Tibial nerve (tissue), 4 donors: ENCODE data around the gene LRRC51. TPM values are rescaled to one million over a fixed set of nuclear protein-coding genes. Genes with fewer than 3 reads are reported as not detected.

Source experiments
- DNase-seq, 2 donors: peaks; one replicate each; pipeline ENCODE4 v3.0.0-alpha.2; 2019; ENCODE audit warnings: low spot score in 2 of 2
- H3K27ac ChIP-seq, 4 donors: fragments of 200-600 bp; sonication (generic) in 3 of 4; one replicate each; pipeline ENCODE4 v1.5.1; 2017 to 2019; ENCODE audit warnings: mild to moderate bottlenecking in 1 of 4
- H3K27me3 ChIP-seq, 2 donors: fragments of 200-600 bp; sonication (generic) in 1 of 2; one replicate each; pipeline versions ENCODE4 v1.5.1 to v1.6.0; 2017 to 2019
- H3K36me3 ChIP-seq, 3 donors: fragments of 200-600 bp; sonication (generic); one replicate each; pipeline ENCODE4 v1.5.1; 2018 to 2019
- H3K4me1 ChIP-seq, 4 donors: fragments of 200-600 bp; sonication (generic) in 3 of 4; one replicate each; pipeline ENCODE4 v1.5.1; 2017 to 2019
- H3K4me3 ChIP-seq, 4 donors: fragments of 200-600 bp; sonication (generic) in 3 of 4; one replicate each; pipeline ENCODE4 v1.5.1; 2017 to 2019; ENCODE audit warnings: mild to moderate bottlenecking in 1 of 4, moderate library complexity in 1 of 4
- H3K9me3 ChIP-seq, 4 donors: fragments of 200-600 bp; sonication (generic) in 3 of 4; one replicate each; pipeline ENCODE4 v1.5.1; 2017 to 2019
- CTCF ChIP-seq, 5 experiments: fragments of 200-600 bp in 3 of 5; fragments of 450-650 bp in 2 of 5; sonication (generic) in 3 of 5; IDR thresholded peaks; one replicate each; pipeline ENCODE4 v1.5.1; 2016 to 2019; ENCODE audit warnings: antibody characterized with exemption in 5 of 5, mild to moderate bottlenecking in 3 of 5, moderate library complexity in 2 of 5
- EP300 ChIP-seq, 2 donors: sonication (generic); formaldehyde crosslinking; IDR thresholded peaks; one replicate each; pipeline ENCODE4 v1.6.1; 2017; ENCODE audit warnings: antibody characterized with exemption in 2 of 2, mild to moderate bottlenecking in 1 of 2
- POLR2A ChIP-seq, 2 donors: fragments of 450-650 bp; IDR thresholded peaks; one replicate each; pipeline ENCODE4 v1.6.1; 2017; ENCODE audit warnings: antibody characterized with exemption in 2 of 2, mild to moderate bottlenecking in 2 of 2, moderate library complexity in 2 of 2
- WGBS, 2 donors: methylation state at CpG; one replicate each; pipeline ENCODE4 v1.1.5; 2018; 5-methylcytosine and 5-hydroxymethylcytosine counted together
- total RNA-seq, 4 donors: library from RNA; depleted of rRNA; stranded (reverse); fragments of >200 nt; gene quantifications; one replicate each; pipeline ENCODE4 v1.1.0, GENCODE V29; 2016

LRRC51 gene
- total RNA-seq, 4 donors from 2014 or later, result 7.3 to 10.8 (median 9.2) TPM

DNA sequence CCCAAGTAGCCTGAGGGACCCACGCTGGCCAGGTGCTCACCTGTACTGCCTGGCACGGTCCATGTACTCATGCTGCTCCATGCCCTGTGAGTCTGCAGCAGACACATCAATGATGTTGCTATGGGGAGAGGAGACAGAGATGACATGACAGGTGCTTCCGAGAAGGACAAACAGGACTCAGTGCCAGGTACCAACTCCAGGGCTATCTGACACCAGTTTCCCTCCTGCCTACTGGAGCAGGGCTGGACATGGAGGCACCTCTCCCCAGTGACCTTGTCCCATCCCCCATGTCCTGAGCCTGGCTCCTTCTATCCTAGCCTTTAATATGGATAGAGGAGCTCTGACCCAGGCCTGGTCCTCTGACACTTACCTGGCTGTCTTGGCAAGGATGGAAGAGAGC lies 18.1 kb downstream of the LRRC51 start:
- WGBS, 2 donors, result 100% methylated on average over 1 to 3 of the region's 3 CpGs
- H3K4me1 ChIP-seq, result peaks cover 2 to 40% (median 23%) of the 10 kb centered on the region in 4 donors
- no peaks in the 10 kb centered on the region for H3K9me3 ChIP-seq
- no peaks in the 10 kb centered on the region for H3K27me3 ChIP-seq
- H3K36me3 ChIP-seq, result peaks cover 0 to 73% (median 21%) of the 10 kb centered on the region in 3 donors
- no peak for DNase-seq
- TF ChIP-seq CTCF (IDR thresholded peaks at IDR 0.05) (no peak), POLR2A (IDR thresholded peaks at IDR 0.05) (no peak), EP300 (IDR thresholded peaks at IDR 0.05) (no peak)
- H3K4me3 ChIP-seq, result no peak overlapping the region
- H3K27ac ChIP-seq, result no peak overlapping the region

DNA sequence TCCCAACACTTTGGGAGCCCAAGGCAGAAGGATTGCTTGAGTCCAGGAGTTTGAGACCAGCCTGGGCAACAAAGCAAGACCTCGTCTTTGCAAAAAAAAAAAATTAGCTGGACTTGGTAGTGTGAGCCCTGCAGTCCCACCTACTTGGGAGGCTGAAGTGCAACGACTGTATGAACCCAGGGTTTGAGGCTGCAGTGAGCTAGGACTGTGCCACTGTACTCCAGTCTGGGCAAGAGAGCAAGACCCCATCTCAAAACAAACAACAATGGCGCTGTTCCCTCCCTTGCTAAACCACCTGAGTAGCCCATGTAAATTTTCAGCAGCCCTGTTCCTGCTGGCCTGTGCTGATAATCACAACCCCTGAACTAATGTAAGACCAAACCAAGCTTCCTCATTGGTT lies 19.4 kb downstream of the LRRC51 start:
- Histone ChIP-seq H3K27ac (no peak overlapping the region), H3K36me3 (peaks cover 0 to 60% (median 21%) of the 10 kb centered on the region in 3 donors), H3K9me3 (no peaks in the 10 kb centered on the region), H3K27me3 (no peaks in the 10 kb centered on the region), H3K4me1 (peaks cover 2 to 45% (median 25%) of the 10 kb centered on the region in 4 donors), H3K4me3 (no peak overlapping the region)
- WGBS, 2 donors, result 76 to 78% methylated on average over 3 of the region's 3 CpGs
- no peak for DNase-seq
- TF ChIP-seq EP300 (IDR thresholded peaks at IDR 0.05) (no peak), CTCF (IDR thresholded peaks at IDR 0.05) (no peak), POLR2A (IDR thresholded peaks at IDR 0.05) (no peak)

- no peak for DNase-seq
- TF ChIP-seq CTCF (IDR thresholded peaks at IDR 0.05), result no peak
- TF ChIP-seq POLR2A (IDR thresholded peaks at IDR 0.05), result no peak
- TF ChIP-seq EP300 (IDR thresholded peaks at IDR 0.05), result no peak
- peaks cover 0 to 56% (median 21%) of the 10 kb centered on the region in 3 donors for H3K36me3 ChIP-seq
- peak overlapping the region in 2 of 4 donors; percentile 15 to 48 for H3K27ac ChIP-seq
- H3K27me3 ChIP-seq, result no peaks in the 10 kb centered on the region
- H3K4me3 ChIP-seq, result no peak overlapping the region
- H3K4me1 ChIP-seq, result peaks cover 2 to 45% (median 25%) of the 10 kb centered on the region in 4 donors
- no peaks in the 10 kb centered on the region for H3K9me3 ChIP-seq
- 76 to 79% methylated on average over 1 of the region's 1 CpG for WGBS, 2 donors
Measured at GRCh38 chr11:72100462-72100861, 19.8 kb downstream of the LRRC51 start.

DNA sequence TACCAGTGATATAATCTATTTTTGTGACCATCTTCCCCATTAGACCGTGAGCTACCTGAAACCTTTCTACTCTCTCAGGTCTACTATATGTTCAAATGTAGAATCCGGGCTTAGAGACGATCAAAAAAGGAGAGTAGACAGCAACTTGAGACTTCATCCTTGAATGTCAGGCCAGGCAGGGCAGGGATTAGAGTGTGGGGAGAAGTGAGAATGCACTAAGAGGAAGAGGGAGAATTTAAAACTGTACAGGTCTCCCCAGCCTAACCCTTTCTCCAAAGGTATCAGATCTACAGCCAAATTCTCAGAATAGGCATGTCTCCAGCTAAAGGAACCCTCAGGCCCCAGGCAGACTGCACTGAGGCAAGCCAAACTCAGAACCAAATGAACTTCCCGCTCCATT lies 21.5 kb downstream of the LRRC51 start:
- peak overlapping the region; percentile 90 to 97 (median 94) for H3K27ac ChIP-seq

GRCh38 chr11:72102631-72102945 lies 21.9 kb downstream of the LRRC51 start:
- Histone ChIP-seq H3K36me3 (peaks cover 0 to 37% (median 10%) of the 10 kb centered on the region in 3 donors), H3K27me3 (no peaks in the 10 kb centered on the region), H3K9me3 (no peaks in the 10 kb centered on the region), H3K4me3 (peak overlapping the region; percentile 81 to 92 (median 85)), H3K27ac (peak overlapping the region; percentile 90 to 97 (median 94)), H3K4me1 (peaks cover 2 to 45% (median 25%) of the 10 kb centered on the region in 4 donors)
- 2 to 4% methylated on average over 9 of the region's 9 CpGs for WGBS, 2 donors
- no peak for TF ChIP-seq CTCF (IDR thresholded peaks at IDR 0.05)
- no peak for TF ChIP-seq EP300 (IDR thresholded peaks at IDR 0.05)
- no peak for TF ChIP-seq POLR2A (IDR thresholded peaks at IDR 0.05)
- DNase-seq, result no peak

More for the DNA sequence above, 21.5 kb downstream of the LRRC51 start:
- Histone ChIP-seq H3K4me1 (peaks cover 2 to 45% (median 25%) of the 10 kb centered on the region in 4 donors), H3K4me3 (peak overlapping the region; percentile 81 to 92 (median 85)), H3K27me3 (no peaks in the 10 kb centered on the region), H3K9me3 (no peaks in the 10 kb centered on the region), H3K36me3 (peaks cover 0 to 39% (median 14%) of the 10 kb centered on the region in 3 donors)
- 44 to 53% methylated on average over 4 of the region's 4 CpGs for WGBS, 2 donors
- TF ChIP-seq POLR2A (IDR thresholded peaks at IDR 0.05), result no peak
- no peak for TF ChIP-seq CTCF (IDR thresholded peaks at IDR 0.05)
- TF ChIP-seq EP300 (IDR thresholded peaks at IDR 0.05), result no peak
- DNase-seq, result no peak
